ENCODE results near the gene OSM.

The OSM gene

GRCh38 chr22:30252411-30253204 lies 14.0 kb downstream of the OSM start:
- H3K36me3 Mint-ChIP-seq (ENCODE audit: low read depth) = no peaks in the 10 kb centered on the region
- H3K4me3 Mint-ChIP-seq = peak overlapping the region; percentile 2
- no peaks in the 10 kb centered on the region for H3K9me3 Mint-ChIP-seq

GRCh38 chr22:30251711-30252110 lies 14.9 kb downstream of the OSM start:
- no peak for DNase-seq
- no peak for TF ChIP-seq CTCF (IDR thresholded peaks at IDR 0.05)
- H3K27ac Mint-ChIP-seq = no peak overlapping the region
- H3K4me1 Mint-ChIP-seq = peaks cover 71% of the 10 kb centered on the region
- no peaks in the 10 kb centered on the region for H3K9me3 Mint-ChIP-seq
- H3K27me3 Mint-ChIP-seq (ENCODE audit: low read depth, poor library complexity) = peaks cover 19% of the 10 kb centered on the region
- no peaks in the 10 kb centered on the region for H3K36me3 Mint-ChIP-seq (ENCODE audit: low read depth)
- H3K4me3 Mint-ChIP-seq = no peak overlapping the region

More at GRCh38 chr22:30252411-30253204, 14.0 kb downstream of the OSM start:
- Mint-ChIP-seq H3K27me3 (ENCODE audit: low read depth, poor library complexity) (peaks cover 14% of the 10 kb centered on the region), H3K4me1 (peaks cover 67% of the 10 kb centered on the region), H3K27ac (no peak overlapping the region)
- no peak for TF ChIP-seq CTCF (IDR thresholded peaks at IDR 0.05)
- no peak for DNase-seq

- TF ChIP-seq CTCF (IDR thresholded peaks at IDR 0.05) = no peak
- no peak overlapping the region for H3K27ac Mint-ChIP-seq
- no peak for DNase-seq
- no peak overlapping the region for H3K4me3 Mint-ChIP-seq
- H3K36me3 Mint-ChIP-seq (ENCODE audit: low read depth) = no peaks in the 10 kb centered on the region
- H3K4me1 Mint-ChIP-seq = peaks cover 72% of the 10 kb centered on the region
- no peaks in the 10 kb centered on the region for H3K9me3 Mint-ChIP-seq
- H3K27me3 Mint-ChIP-seq (ENCODE audit: low read depth, poor library complexity) = peaks cover 29% of the 10 kb centered on the region
These were observed 15.9 kb downstream of the OSM start for GRCh38 chr22:30250661-30251267.

GRCh38 chr22:30250039-30250565 lies 16.5 kb downstream of the OSM start:
- H3K27ac Mint-ChIP-seq = no peak overlapping the region
- peaks cover 79% of the 10 kb centered on the region for H3K4me1 Mint-ChIP-seq
- no peaks in the 10 kb centered on the region for H3K36me3 Mint-ChIP-seq (ENCODE audit: low read depth)
- no peak for DNase-seq
- no peaks in the 10 kb centered on the region for H3K9me3 Mint-ChIP-seq
- H3K4me3 Mint-ChIP-seq = no peak overlapping the region
- no peak for TF ChIP-seq CTCF (IDR thresholded peaks at IDR 0.05)
- peaks cover 35% of the 10 kb centered on the region for H3K27me3 Mint-ChIP-seq (ENCODE audit: low read depth, poor library complexity)

GRCh38 chr22:30249049-30250038 lies 17.3 kb downstream of the OSM start:
- H3K27ac Mint-ChIP-seq = no peak overlapping the region
- no peak overlapping the region for H3K4me3 Mint-ChIP-seq
- H3K4me1 Mint-ChIP-seq = peaks cover 86% of the 10 kb centered on the region
- H3K9me3 Mint-ChIP-seq = no peaks in the 10 kb centered on the region
- TF ChIP-seq CTCF (IDR thresholded peaks at IDR 0.05) = no peak
- H3K36me3 Mint-ChIP-seq (ENCODE audit: low read depth) = no peaks in the 10 kb centered on the region
- peak; percentile 60 for DNase-seq
- peaks cover 43% of the 10 kb centered on the region for H3K27me3 Mint-ChIP-seq (ENCODE audit: low read depth, poor library complexity)

Measured in nephron progenitor cell (in vitro differentiated cells).